Measurements from ENCODE around the gene BUD31. TPM values are rescaled to one million over a fixed set of nuclear protein-coding genes. Genes with fewer than 3 reads are reported as not detected.

The BUD31 gene
- total RNA-seq, 6 experiments from 2014 or later, result 134 to 147 (median 146) TPM

DNA sequence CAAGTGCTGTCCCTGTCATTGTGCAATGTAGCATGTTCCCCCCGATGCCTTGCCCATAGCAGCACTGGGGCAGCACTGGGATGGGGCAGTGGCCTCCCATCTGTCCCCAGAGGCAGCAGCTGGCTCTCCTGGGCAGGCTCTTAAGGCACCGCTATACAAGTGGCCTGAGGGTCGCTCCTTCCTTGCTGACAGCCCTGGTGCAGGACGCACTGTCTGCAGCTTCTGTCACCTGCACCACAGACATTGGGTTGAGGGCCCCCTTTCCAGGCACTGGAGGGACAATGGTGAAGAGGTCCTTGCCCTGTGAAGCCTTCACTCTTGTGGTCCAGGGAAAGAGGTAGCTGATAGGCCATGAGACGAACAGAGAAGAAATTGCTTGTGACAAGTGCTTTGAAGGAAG is 40.6 kb downstream of the BUD31 start:
- no peak for DNase-seq
- H3K4me3 Mint-ChIP-seq, result no peak overlapping the region
- TF ChIP-seq CTCF (IDR thresholded peaks at IDR 0.05), result no peak
- H3K9me3 Mint-ChIP-seq, result no peaks in the 10 kb centered on the region
- H3K27me3 Mint-ChIP-seq (ENCODE audit: insufficient read depth), result no peaks in the 10 kb centered on the region
- H3K27ac Mint-ChIP-seq, result no peak overlapping the region
- H3K4me1 Mint-ChIP-seq (ENCODE audit: low read depth), result no peaks in the 10 kb centered on the region
- peaks cover 29% of the 10 kb centered on the region for H3K36me3 Mint-ChIP-seq (ENCODE audit: low read depth)

- Mint-ChIP-seq H3K36me3 (ENCODE audit: low read depth) (peaks cover 14% of the 10 kb centered on the region), H3K27me3 (ENCODE audit: insufficient read depth) (peaks cover 2% of the 10 kb centered on the region; the same call in 1 of the 2 replicates)
- DNase-seq, result no peak
Measured at GRCh38 chr7:99451936-99452335, 43.2 kb downstream of the BUD31 start.

GRCh38 chr7:99452541-99452940 is 43.8 kb downstream of the BUD31 start:
- TF ChIP-seq CTCF (IDR thresholded peaks at IDR 0.05), result no peak
- Mint-ChIP-seq H3K4me1 (ENCODE audit: low read depth) (no peaks in the 10 kb centered on the region), H3K4me3 (no peak overlapping the region), H3K36me3 (ENCODE audit: low read depth) (peaks cover 14% of the 10 kb centered on the region), H3K9me3 (no peaks in the 10 kb centered on the region), H3K27me3 (ENCODE audit: insufficient read depth) (peaks cover 2% of the 10 kb centered on the region; the same call in 1 of the 2 replicates), H3K27ac (no peak overlapping the region)
- DNase-seq, result no peak

More at GRCh38 chr7:99451936-99452335, 43.2 kb downstream of the BUD31 start:
- Mint-ChIP-seq H3K4me3 (no peak overlapping the region), H3K4me1 (ENCODE audit: low read depth) (no peaks in the 10 kb centered on the region), H3K9me3 (no peaks in the 10 kb centered on the region), H3K27ac (no peak overlapping the region)
- no peak for TF ChIP-seq CTCF (IDR thresholded peaks at IDR 0.05)

DNA sequence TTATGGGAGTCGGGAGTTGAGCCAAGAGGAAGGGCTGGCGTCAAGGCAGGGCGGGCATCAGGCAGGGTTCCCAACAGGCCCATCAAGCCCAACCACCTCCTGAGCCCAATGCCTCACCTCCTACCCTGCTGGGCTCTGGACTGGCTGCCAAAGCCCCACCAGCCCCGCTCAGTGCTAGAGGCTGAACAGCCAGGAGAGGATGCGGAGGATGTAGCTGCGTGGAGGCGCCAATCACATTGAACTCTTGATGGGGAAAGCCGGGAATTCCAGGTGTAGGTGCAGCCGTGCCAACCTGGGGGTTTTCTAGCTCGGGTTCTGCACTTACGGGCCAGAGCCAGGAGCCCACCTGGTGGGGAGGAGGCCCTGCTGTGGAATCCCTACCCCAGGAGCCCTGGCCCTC is 44.3 kb downstream of the BUD31 start:
- Mint-ChIP-seq H3K36me3 (ENCODE audit: low read depth) (peaks cover 14% of the 10 kb centered on the region), H3K4me1 (ENCODE audit: low read depth) (no peaks in the 10 kb centered on the region), H3K27me3 (ENCODE audit: insufficient read depth) (peaks cover 2% of the 10 kb centered on the region; the same call in 1 of the 2 replicates), H3K9me3 (no peaks in the 10 kb centered on the region), H3K4me3 (no peak overlapping the region), H3K27ac (no peak overlapping the region)
- TF ChIP-seq CTCF (IDR thresholded peaks at IDR 0.05), result no peak
- DNase-seq, result no peak

GRCh38 chr7:99455874-99456273 is 47.1 kb downstream of the BUD31 start:
- no peak overlapping the region for H3K27ac Mint-ChIP-seq
- H3K36me3 Mint-ChIP-seq (ENCODE audit: low read depth), result peaks cover 20% of the 10 kb centered on the region
- peaks cover 2% of the 10 kb centered on the region; the same call in 1 of the 2 replicates for H3K27me3 Mint-ChIP-seq (ENCODE audit: insufficient read depth)
- H3K4me3 Mint-ChIP-seq, result no peak overlapping the region
- no peaks in the 10 kb centered on the region; the same call in 1 of the 2 replicates for H3K4me1 Mint-ChIP-seq (ENCODE audit: low read depth)
- no peak for TF ChIP-seq CTCF (IDR thresholded peaks at IDR 0.05)
- H3K9me3 Mint-ChIP-seq, result no peaks in the 10 kb centered on the region
- no peak for DNase-seq

DNA sequence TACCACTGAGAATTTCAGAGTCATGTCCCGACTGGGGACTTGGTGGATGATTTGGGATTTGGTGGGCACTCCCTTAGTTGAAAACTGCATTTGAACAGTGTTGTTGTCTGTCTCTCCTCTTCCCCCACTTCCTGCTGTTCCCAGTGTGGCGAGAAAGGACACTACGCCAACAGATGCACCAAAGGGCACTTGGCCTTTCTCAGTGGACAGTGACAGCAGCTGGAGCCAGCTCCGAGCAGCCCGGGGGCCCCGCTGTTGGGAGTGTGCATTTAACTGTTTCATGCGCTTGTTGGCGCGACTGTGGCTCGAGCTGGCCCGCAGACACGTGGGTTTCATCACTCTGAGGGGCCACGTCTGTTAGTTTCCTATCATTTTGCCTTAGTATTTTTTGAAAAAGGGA is 47.5 kb downstream of the BUD31 start:
- Mint-ChIP-seq H3K9me3 (no peaks in the 10 kb centered on the region), H3K27ac (no peak overlapping the region; the same call in 1 of the 2 replicates), H3K36me3 (ENCODE audit: low read depth) (peaks cover 20% of the 10 kb centered on the region), H3K4me1 (ENCODE audit: low read depth) (no peaks in the 10 kb centered on the region; the same call in 1 of the 2 replicates), H3K4me3 (no peak overlapping the region), H3K27me3 (ENCODE audit: insufficient read depth) (peaks cover 2% of the 10 kb centered on the region; the same call in 1 of the 2 replicates)
- TF ChIP-seq CTCF (IDR thresholded peaks at IDR 0.05), result no peak
- no peak for DNase-seq
